ENCODE data around the gene DYNLRB1. TPM values are rescaled to one million over a fixed set of nuclear protein-coding genes. Genes with fewer than 3 reads are reported as not detected.

DYNLRB1 gene
- total and polyA plus RNA-seq, 2 donors (not counting 3 experiments of a cell fraction or from before 2014, with no cell fraction given) = 142 to 245 TPM

DNA sequence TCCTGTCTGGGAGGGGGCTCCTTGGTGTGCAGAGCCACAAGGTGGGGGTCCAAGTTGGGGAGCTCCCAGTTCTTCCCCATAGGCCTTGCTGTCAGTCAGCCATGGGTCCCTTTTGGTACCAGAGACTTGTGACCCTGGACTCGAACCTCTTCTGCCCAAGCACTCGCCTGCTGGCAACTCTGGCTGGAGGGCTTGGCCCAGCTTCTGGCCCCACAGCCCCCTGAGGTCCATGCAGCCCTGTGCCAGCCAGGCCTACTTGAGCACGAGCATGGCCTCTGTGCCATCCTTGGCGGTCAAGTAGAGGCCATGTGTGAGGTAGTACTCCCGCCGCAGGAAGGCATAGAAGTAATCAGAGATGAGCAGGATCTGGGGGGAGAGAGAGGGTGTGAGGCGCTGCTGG is 44.4 kb downstream of the DYNLRB1 start:
- DNase-seq (ENCODE audit: low read depth, low spot score) = no peak
- ChIA-PET CTCF (interaction anchor here (1.3 kb wide), 1 partner anchor 147 kb away, joined by 4 read pairs; no protein-coding TSS in a partner anchor), POLR2A (no interaction called here)
- no peaks in the 10 kb centered on the region for H3K27me3 ChIP-seq (ENCODE audit: control insufficient read depth in 2 of 2, insufficient read depth in 2 of 2, low read length in 2 of 2)
- intact Hi-C loops (cut with micrococcal nuclease) (no loop called here), dilution Hi-C loops (cut with MboI; ENCODE audit: extremely low pct_ligation_motif_present, low sequenced_read_pairs) (no loop called here)
- H3K4me3 ChIP-seq (replicated peaks in 1 of 3; ENCODE audit: insufficient read depth in 1 of 3, low read depth in 1 of 3, low read length in 3 of 3) = no peak overlapping the region
- no peaks in the 10 kb centered on the region for H3K9me3 ChIP-seq (replicated peaks; ENCODE audit: control insufficient read depth, insufficient read depth, low read length)
- FAIRE-seq = no peak
- no peaks in the 10 kb centered on the region for H3K79me2 ChIP-seq (ENCODE audit: control insufficient read depth, insufficient read depth, low read length)
- H3K9me1 ChIP-seq (replicated peaks; ENCODE audit: control insufficient read depth, extremely low read depth, insufficient read depth, low read length) = no peaks in the 10 kb centered on the region
- no peak overlapping the region for H3K9ac ChIP-seq (replicated peaks; ENCODE audit: extremely low read depth, insufficient read depth, low read length)
- H4K20me1 ChIP-seq (replicated peaks; ENCODE audit: control insufficient read depth, extremely low read depth, insufficient read depth, low read length) = no peaks in the 10 kb centered on the region
- H3K4me1 ChIP-seq (ENCODE audit: control insufficient read depth, extremely low read depth, insufficient read depth, low read length) = no peaks in the 10 kb centered on the region
- H3K27ac ChIP-seq (ENCODE audit: insufficient read depth, low read depth, low read length) = no peak overlapping the region
- H3K4me2 ChIP-seq (ENCODE audit: insufficient read depth, low read length) = no peak overlapping the region
- H2AFZ ChIP-seq (ENCODE audit: low read depth, low read length) = no peak overlapping the region
- TSS peak; percentile 14 for BruUV-seq (replicated peaks)
- no peaks in the 10 kb centered on the region for H3K36me3 ChIP-seq (ENCODE audit: control insufficient read depth in 2 of 2, extremely low read depth in 1 of 2, insufficient read depth in 2 of 2, low read length in 2 of 2)
- TF ChIP-seq GATA2 (IDR thresholded peaks at IDR 0.05; ENCODE audit: insufficient read depth, insufficient read length, low read depth, low read length) (no peak), MYC (IDR thresholded peaks at IDR 0.05; ENCODE audit: low read depth, low read length) (no peak), JUN (IDR thresholded peaks at IDR 0.05; ENCODE audit: borderline replicate concordance, insufficient read depth, insufficient read length, low read depth) (no peak), EZH2 (IDR thresholded peaks at IDR 0.05; ENCODE audit: borderline replicate concordance, low read depth, low read length, severe bottlenecking) (no peak)
- TF ChIP-seq, protein P1, sequence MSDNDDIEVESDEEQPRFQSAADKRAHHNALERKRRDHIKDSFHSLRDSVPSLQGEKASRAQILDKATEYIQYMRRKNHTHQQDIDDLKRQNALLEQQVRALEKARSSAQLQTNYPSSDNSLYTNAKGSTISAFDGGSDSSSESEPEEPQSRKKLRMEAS (IDR thresholded peaks at IDR 0.05; ENCODE audit: insufficient read depth, insufficient read length) = no peak

DNA sequence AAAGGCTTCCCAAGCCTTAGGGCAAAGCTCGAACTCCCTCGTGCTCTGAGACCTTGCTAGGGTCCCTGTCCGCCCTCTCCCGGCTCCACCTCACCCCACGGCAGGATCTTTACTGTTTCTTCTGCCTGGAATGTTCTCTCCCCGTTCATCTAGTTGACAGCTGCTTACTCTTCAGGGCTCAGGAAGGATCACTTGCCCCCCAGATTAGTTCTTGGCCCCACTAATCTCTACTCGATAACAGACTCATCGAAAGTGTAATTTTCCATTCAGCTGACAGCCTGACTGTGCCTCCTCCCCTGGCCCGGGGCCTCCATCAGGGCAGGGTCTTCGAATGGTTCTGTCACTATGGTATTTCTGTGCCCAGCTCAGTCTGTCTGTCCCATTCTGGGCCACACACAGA is 45.4 kb downstream of the DYNLRB1 start:
- ChIA-PET CTCF (interaction anchor here (1.1 to 2.7 kb wide), 10 partner anchors 10 to 249 kb away, joined by 3 to 23 read pairs (median 8); partner anchors contain the start of gene TP53INP2), POLR2A (no interaction called here)
- Histone ChIP-seq H3K4me1 (ENCODE audit: control insufficient read depth, extremely low read depth, insufficient read depth, low read length) (no peaks in the 10 kb centered on the region), H3K9me1 (replicated peaks; ENCODE audit: control insufficient read depth, extremely low read depth, insufficient read depth, low read length) (no peaks in the 10 kb centered on the region), H3K9me3 (replicated peaks; ENCODE audit: control insufficient read depth, insufficient read depth, low read length) (no peaks in the 10 kb centered on the region), H3K4me3 (replicated peaks in 1 of 3; ENCODE audit: insufficient read depth in 1 of 3, low read depth in 1 of 3, low read length in 3 of 3) (no peak overlapping the region), H4K20me1 (replicated peaks; ENCODE audit: control insufficient read depth, extremely low read depth, insufficient read depth, low read length) (no peaks in the 10 kb centered on the region), H2AFZ (ENCODE audit: low read depth, low read length) (no peak overlapping the region), H3K4me2 (ENCODE audit: insufficient read depth, low read length) (no peak overlapping the region), H3K36me3 (ENCODE audit: control insufficient read depth in 2 of 2, extremely low read depth in 1 of 2, insufficient read depth in 2 of 2, low read length in 2 of 2) (no peaks in the 10 kb centered on the region), H3K27ac (ENCODE audit: insufficient read depth, low read depth, low read length) (no peak overlapping the region), H3K27me3 (ENCODE audit: control insufficient read depth in 2 of 2, insufficient read depth in 2 of 2, low read length in 2 of 2) (no peaks in the 10 kb centered on the region), H3K9ac (replicated peaks; ENCODE audit: extremely low read depth, insufficient read depth, low read length) (no peak overlapping the region), H3K79me2 (ENCODE audit: control insufficient read depth, insufficient read depth, low read length) (no peaks in the 10 kb centered on the region)
- dilution Hi-C loops (cut with MboI; ENCODE audit: extremely low pct_ligation_motif_present, low sequenced_read_pairs) (no loop called here), intact Hi-C loops (cut with micrococcal nuclease) (loop anchor here (1.0 kb wide), 1 partner anchor 208 kb away; no protein-coding TSS in a partner anchor)
- no peak for FAIRE-seq
- TF ChIP-seq, protein P1 (IDR thresholded peaks at IDR 0.05; ENCODE audit: insufficient read depth, insufficient read length) = no peak
- TF ChIP-seq POLR2A (IDR thresholded peaks at IDR 0.05; ENCODE audit: low read depth, low read length) = no peak
- no peak for TF ChIP-seq FOS (IDR thresholded peaks at IDR 0.05; ENCODE audit: borderline replicate concordance, insufficient read depth, low read length)
- no peak for TF ChIP-seq EZH2 (IDR thresholded peaks at IDR 0.05; ENCODE audit: borderline replicate concordance, low read depth, low read length, severe bottlenecking)
- TF ChIP-seq MYC (IDR thresholded peaks at IDR 0.05; ENCODE audit: low read depth, low read length) = no peak
- TF ChIP-seq, protein P2, sequence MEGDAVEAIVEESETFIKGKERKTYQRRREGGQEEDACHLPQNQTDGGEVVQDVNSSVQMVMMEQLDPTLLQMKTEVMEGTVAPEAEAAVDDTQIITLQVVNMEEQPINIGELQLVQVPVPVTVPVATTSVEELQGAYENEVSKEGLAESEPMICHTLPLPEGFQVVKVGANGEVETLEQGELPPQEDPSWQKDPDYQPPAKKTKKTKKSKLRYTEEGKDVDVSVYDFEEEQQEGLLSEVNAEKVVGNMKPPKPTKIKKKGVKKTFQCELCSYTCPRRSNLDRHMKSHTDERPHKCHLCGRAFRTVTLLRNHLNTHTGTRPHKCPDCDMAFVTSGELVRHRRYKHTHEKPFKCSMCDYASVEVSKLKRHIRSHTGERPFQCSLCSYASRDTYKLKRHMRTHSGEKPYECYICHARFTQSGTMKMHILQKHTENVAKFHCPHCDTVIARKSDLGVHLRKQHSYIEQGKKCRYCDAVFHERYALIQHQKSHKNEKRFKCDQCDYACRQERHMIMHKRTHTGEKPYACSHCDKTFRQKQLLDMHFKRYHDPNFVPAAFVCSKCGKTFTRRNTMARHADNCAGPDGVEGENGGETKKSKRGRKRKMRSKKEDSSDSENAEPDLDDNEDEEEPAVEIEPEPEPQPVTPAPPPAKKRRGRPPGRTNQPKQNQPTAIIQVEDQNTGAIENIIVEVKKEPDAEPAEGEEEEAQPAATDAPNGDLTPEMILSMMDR (IDR thresholded peaks at IDR 0.05; ENCODE audit: extremely low read depth in 1 of 2, insufficient read depth in 1 of 2, low read depth in 1 of 2, low read length in 2 of 2) = no peak
- no peak for TF ChIP-seq POLR2AphosphoS5 (IDR thresholded peaks at IDR 0.05; ENCODE audit: insufficient read depth, low read depth, low read length)
- no peak for TF ChIP-seq GATA2 (IDR thresholded peaks at IDR 0.05; ENCODE audit: insufficient read depth, insufficient read length, low read depth, low read length)
- no peak for TF ChIP-seq JUN (IDR thresholded peaks at IDR 0.05; ENCODE audit: borderline replicate concordance, insufficient read depth, insufficient read length, low read depth)
- no peak for DNase-seq (ENCODE audit: low read depth, low spot score)
- no TSS peak for BruUV-seq (replicated peaks)
